GM18868 (cell line): ENCODE data around the gene TNFSF10.

Source experiments
- ATAC-seq: cut with Tn5 transposase; IDR thresholded peaks from one replicate; pipeline ENCODE4 v1.9.1; 2021; ENCODE audit warnings: mild to moderate bottlenecking, moderate library complexity; ENCODE audit not compliant: unreplicated experiment

The TNFSF10 gene

DNA sequence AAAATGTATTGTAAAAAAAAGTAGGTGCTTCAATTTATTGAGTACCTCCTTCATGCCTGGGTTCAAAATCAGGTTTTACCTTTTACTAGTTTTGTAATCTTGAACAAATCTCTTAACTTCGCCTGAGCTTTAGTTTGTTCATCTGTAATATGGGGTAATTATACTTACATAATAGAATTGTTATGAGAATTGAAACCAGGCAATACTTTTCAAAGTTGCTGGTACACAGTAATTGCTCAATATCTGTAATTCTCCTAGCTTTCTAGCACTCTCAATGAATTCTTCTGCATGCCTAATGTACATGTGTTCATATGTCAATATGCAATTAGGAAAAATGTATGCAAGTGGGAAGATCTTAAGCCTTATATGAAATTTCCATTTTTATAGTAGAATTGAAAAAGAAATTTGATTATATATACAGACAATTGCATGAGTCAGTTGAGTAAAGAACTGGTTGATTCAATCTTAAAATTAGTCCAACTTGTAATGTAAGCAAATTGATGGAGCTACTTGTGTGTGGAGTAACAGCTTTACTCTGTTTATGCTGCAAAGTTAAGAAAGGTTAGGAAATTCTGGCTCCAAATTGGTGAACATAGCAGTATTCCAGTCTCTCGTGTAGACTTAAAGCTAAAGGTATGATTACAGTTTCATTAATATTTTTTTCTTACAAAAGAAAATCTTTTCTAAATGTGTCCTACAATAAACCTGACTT is 4.1 kb downstream of the TNFSF10 start:
- ATAC-seq, result no peak

DNA sequence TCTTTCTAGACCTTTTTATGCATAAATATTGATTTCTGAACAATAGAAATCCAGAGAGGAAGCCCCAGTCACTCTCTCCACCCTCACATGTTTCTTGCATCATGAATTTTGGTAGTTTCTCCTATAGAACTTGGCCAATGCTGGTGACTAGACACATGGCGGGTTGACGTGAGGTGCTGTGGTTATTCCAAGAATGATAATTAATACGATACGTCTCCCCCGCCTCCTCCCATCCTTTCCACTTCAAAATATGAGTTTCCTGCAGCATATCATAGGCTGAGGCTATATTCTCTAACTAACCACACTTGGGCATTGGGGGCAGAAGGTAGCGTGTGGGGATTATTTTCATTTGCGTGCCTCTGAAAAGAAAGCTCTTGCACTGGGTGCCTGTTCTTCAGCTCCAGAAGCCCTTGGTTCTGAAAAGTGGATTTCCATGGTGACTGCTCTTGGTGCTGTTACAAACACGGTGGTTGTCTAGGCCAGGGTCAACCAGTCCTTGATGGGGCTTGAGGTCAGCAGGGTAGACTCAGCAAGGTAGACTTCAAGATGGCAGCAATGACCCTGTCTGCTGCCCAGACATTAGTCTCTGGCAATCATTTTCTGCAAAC is 5.3 kb downstream of the TNFSF10 start:
- ATAC-seq, result no peak

DNA sequence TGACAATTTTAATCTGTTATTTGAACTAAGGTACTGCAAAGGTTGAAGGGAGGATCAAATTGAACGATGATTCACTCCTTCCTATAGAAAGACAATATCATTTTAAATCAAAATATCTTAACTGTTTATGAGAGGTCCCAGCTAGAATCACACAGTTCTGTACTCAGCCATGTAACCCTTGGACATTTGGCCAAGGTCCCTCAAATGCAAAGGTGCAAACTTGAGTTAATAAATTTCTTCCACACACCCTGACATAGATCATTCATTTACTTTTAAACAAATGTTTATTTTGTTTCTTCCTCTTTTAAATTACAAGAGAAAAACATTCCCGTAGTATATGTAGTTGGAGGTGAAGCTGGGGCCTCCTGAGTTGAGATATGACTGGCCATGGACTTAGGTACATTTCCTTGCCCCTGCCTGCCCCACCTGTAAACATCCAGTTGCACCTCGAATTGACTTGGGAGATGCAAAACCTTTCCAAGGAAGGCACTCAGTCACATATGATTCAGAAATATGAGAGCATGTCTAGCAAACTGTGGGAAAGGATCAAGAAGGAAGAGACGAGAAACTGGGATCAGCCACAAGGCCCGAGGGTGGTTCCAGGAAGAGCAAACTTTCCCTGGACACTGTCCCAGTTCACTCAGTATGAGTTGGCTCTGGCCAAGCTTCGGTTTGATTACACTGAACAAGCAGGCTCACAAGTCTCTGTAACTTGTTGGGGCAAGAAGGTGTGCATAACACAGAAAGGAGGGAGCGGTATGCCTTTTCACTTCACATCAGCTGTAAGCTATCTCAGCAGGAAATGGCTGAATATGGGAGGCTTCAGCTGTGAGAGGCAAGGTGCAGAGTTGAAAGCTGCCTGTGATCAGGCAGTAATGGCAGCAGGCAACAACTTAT is 6.7 kb downstream of the TNFSF10 start:
- ATAC-seq, result no peak

DNA sequence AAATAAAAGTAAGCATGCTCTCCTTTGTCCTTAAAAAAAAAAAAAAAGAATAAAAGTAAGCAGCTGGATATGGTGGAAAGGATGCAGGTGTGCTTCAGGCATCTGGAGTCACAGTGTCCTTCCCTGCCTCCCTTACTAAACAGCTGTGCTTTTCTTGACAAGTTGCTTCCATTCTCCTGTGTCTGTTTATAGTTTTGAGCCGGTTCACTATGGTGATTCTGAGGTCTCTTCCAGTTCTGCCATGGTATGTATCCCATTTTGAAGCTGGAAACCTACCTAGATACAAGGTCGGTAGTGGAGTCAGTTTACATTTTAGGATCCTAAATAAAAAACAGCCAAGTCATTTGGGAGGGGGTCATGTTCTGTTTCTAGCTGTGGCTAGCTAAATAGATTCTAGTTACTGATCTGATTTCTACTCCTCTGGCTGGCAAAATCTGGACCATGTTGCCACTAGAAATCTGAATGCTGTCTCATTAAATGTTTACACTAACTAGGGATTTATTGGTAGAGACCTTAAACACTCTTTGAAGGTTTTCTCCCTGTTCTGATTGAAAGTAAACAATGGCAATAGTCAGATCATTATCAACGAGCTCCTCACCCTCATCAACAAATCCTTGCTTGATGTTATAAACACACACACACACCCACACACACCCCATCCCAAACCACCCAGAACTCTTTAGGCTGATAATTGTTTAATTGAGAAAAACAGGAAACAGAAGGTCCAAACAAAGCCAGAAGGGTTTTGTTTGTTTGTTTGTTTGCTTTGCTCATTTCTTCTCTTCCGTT is 7.9 kb downstream of the TNFSF10 start:
- ATAC-seq, result no peak

DNA sequence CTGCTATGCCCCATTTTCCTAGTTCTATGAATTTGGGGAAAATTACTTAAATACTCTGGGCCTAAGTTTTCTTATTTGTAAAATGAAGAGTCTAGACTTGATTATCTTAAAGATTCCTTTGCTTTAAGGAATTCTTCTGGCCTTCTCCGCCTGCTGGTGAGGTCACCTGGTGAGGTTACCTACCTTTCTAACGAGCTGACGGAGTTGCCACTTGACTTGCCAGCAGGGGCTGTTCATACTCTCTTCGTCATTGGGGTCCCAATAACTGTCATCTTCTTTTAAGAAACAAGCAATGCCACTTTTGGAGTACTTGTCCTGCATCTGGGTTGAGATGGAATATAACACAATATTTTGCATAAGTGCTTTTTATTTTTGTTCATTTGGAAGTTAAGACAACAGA is 8.6 kb downstream of the TNFSF10 start:
- ATAC-seq, result no peak

DNA sequence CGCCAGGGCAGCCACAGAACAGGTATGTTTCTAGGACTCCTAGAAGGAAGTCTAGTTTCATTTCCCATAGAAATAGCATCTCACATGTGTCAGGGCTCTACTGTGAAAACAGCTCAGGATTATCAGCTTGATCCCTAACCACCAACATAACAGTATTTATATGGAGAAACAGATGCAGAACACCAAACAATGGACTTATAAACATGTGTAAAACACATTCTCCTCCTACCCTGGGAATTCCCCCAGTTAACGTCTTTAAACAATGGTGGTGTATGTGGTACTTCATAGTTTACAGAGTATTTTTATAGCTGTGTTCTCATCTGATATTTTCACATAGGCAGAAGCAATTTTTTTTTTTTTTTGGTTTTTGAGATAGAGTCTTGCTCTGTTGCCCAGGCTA is 9.7 kb downstream of the TNFSF10 start:
- peak; percentile 31 for ATAC-seq

DNA sequence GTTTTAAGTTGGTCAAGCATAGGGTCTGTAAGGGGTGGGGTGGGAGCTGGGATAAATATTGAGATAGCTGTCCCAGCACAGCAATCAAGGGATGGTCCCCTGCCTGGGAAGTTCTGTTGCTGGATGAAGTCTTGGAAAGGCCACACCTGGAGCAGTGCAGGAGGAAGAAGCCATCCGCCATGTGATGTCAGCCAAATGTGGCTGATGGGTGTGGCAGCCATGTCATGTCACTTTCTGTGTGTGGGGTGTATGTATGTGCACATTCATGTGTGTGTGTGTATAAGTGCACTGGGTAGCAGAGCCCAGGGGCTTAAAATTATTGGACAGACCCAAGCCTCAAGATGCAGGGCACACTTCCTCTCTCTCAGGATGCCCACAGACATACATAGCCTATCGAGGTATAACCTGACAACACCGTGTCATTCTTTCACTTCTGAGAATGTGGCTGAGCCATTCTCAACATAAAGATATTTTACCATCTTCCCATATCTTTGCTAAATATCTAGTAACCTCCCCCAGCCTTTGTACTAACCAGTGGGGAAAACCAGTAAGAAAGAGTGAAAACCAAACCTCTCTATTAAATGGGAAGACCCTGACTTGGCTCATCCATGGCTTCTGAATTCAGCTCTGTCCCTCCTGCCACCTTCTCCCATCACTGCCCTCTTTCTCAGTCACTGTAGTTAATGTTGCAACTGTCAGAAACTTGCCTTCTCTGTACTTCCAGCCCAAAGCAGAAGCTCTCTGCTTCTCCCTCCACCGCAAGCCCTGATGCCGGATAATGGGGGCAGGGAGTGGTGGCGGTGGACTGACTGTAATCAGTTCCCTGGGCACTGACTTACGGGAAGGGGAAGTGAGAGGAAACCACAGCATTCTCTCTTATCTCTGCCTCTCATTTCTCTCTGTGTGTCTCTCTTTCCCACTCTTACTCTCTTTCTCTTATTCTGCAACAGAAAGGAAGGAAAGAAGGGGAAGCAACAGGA is 11.2 kb downstream of the TNFSF10 start:
- ATAC-seq, result peak; percentile 75

DNA sequence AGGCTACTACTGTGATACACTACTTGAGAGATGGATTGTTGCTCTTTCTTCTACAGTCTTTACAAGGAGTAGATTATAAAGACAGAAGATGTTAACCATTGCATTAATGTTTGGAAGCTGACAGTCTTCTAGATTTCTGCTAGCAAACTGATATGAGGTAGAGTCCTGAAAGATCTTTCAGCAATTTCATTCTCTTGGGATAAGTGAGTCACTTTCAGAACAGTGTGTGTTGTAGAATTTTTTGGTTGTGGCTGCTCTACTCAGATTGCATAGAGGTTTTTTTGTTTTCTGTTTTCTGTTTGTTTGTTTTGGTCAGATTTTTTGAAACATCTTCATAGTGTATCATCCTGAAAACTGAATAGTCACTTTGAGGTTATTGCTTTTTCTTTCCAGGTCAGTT is 17.1 kb downstream of the TNFSF10 start:
- no peak for ATAC-seq

DNA sequence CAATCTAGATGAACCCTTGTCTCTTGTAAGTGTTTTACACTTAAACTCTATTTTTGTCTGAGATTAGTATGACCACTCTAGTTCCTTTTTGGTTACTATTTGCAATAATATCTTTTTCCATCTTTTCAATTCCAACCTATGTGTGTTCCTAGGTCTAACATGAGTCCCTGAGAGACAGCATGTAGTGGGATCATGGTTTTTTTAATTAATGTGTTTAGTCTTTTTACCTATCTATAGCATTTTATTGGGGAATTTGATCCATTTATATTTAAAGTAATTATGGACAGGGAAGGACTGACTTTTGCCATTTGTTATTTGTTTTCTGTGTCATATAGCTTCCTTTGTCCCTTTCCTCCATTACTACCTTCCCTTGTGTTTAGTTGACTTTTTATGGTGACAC is 21.7 kb downstream of the TNFSF10 start:
- ATAC-seq, result no peak

DNA sequence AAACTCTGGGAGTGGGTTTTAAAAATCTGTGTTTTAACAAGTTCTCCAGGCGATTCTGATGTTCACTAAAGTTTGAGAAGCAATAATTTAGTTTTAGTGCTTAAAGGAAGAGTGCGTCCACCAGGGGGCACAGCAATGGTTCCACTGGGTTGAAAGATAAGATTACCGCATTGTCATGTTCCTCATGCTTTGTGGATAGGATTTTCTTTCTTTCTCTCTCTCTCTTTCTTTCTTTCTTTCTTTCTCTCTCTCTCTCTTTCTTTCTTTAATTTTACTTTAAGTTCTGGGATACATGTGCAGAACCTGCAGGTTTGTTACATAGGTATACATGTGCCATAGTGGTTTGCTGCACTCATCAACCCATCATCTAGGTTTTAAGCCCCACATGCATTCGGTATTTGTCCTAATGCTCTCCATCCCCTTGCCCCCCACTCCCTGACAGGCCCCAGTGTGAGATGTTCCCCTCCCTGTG is 33.0 kb downstream of the TNFSF10 start:
- peak; percentile 74 for ATAC-seq

DNA sequence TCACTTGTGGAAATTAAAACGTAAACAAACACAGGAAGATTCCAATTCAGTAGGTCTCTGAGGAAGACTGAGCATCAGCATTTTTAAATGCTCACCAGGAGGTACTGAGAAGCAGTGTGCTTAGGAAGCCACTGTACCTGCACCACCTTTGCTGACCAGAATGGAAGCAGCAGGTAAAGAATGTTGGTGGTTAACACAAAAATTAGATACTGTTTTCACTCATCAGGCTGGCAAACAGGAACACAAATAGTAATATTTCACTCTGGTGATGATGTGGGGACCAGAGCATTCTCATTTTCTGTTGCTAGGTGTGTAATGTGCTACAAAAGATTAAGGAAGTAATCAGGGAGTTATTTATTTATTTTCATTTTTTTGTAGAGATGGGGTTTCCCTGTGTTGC is 45.1 kb downstream of the TNFSF10 start:
- ATAC-seq, result no peak

DNA sequence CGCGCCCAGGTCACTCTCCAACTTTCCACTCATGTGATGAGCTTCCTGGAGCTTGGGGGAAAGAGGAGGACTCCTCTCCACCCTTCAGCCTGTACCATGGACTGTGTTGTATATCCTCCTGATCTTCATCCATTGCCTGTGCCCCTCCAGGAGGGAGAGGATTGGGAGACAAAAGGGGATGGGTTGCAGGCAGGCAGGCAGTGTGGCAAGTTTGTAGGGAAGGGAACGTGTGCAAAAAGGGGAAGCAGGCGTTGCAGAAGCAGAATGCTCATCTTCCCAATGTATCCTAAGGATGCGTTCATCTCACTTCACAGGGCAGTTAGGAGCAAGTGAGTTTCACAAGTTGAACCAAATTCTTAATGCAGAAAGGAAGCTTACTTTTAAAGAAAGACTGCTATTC is 46.9 kb downstream of the TNFSF10 start:
- ATAC-seq, result no peak

DNA sequence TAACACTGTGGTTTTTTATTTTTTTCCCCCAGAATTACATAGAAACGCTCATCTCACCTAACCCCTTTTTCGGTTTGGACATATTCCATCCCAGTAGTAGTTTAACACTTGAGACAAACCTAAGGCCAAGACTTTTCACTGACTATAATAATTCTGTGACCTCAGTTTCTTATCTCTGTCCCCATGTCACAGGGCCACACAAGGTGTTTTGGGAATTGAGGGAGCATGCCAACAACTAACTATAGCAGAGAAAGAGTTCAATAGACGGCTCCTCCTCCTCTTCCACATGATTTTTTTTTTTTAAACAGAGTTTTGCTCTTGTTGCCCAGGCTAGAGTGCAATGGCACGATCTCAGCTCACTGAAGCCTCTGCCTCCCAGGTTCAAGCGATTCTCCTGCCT is 47.5 kb downstream of the TNFSF10 start:
- ATAC-seq, result no peak

DNA sequence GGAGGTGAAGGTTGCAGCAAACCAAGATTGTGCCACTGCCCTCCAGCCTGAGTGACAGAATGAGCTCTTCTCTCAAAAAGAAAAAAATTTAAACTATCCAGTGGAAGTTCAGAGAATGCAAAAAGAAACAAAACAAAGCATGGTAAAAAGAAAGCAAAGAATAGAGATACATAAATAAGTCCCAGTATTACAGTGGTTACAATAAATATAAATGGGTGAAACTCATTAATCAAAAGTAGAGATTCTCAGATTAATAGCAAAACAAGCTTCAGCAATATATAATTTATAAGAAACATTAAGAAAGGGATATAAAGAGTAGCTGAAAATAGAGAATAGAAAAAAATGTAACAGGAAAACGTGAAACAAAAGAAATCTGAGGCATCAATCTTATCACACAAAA is 51.3 kb downstream of the TNFSF10 start:
- no peak for ATAC-seq

DNA sequence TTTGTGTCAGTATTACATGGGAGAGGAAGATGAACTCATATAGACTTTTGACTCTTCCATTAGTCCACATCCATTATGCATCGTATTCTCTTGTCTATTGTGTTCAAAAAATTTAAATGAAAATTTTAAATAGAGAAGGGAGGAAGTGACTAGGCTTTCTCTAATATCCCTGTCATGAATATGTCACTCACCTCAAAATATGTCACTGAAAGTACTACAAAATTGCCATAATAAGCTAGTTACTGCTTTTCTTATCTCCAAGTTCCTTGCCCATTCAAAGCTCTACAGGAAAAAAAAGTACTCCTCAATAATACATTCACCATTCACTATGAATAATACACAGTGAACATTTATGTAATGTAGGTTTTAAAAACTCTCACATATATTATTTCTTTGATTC is 52.6 kb downstream of the TNFSF10 start:
- ATAC-seq, result no peak

DNA sequence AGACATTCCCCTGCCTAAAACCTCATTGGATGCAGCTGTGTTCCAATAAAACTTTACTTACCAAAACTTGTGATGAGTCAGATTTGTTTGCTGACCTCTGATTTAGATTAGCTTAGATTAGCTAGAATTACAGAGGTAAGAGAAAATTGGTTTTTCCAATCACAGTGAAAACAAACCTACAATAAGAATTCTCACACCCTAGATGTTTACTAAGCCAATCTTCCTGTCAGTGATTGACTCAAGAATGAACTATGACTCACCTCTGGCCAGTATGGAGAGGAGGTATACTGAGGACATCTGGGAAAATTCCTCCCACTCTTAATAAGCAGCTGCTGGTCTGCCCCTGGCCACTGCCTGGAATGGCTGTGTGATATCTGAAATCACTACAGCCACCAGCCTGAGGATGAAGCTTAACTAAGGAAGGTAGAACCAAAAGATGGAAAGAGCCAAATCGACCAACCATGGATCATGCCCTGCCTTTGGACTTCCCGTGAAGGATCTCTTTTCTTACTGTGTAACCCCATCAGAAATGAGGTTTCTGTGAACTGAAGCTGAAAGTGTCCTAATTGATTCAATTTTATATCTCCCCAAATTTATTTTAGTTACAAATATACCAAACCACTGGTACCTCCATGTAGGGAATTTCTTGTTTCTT is 55.9 kb downstream of the TNFSF10 start:
- ATAC-seq, result no peak

DNA sequence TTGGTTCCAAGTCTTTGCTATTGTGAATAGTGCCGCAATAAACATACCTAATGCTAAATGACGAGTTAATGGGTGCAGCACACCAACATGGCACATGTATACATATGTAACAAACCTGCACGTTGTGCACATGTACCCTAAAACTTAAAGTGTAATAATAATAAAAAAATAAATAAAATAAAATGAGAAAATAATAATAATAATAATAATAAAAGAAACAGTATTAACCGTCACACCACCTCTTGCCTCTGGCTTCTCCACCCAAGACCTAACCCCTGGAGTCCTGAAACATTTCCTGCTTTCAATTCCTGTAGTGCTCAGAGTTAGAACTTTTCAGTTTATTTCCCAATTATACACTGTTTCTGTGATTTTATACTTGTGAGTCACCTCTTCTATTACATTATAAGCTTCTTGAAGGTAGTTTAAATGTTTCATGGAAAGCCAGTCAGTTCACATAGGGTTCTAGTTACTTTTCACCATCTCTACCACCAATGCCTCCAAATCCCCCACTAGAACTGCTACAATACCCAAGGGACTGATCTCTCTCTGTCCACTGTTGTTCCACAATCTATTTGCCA is 56.6 kb downstream of the TNFSF10 start:
- no peak for ATAC-seq

DNA sequence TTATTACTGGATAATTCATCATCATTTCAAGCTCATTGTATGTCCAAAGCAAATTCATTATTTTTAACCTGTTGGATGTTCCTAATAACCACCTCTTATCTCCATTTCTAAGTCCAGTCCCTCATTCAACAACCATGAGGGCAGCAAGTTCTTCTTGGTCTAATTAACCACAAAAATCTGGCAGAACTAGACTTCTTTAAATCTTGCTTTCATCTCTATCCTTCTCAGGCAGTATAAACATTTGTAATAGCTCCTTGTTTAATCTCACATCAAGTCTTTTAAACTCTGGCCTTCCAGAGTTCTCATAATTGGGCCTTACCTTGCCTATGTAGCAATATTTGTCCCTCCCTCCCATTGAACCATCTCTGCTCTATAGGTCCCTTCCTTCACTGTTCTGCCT is 57.9 kb downstream of the TNFSF10 start:
- ATAC-seq, result no peak

DNA sequence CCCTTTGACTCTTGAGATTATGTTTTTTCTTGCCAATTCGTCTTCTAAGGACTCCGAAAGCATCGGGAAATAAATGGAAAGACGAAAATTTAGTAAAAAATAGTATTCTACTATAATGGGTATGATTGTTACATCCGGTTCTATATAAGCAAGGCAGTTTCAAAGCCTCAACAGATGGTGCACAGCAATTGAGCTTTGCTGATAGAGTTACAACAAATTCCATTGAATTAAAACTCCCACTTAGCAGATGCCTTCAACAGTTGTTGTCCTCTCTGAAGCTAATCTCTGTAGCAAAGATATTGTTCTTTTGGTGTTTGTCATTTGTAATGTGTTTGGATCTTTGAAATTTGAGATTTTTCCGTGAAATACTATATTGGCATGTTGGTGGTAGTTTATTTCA is 58.9 kb downstream of the TNFSF10 start:
- ATAC-seq, result no peak
